ENCODE measurements around the gene CD86.
A peak's percentile ranks its signal among the peaks of the same experiment; 100 is the strongest.

Gene CD86, protein sequence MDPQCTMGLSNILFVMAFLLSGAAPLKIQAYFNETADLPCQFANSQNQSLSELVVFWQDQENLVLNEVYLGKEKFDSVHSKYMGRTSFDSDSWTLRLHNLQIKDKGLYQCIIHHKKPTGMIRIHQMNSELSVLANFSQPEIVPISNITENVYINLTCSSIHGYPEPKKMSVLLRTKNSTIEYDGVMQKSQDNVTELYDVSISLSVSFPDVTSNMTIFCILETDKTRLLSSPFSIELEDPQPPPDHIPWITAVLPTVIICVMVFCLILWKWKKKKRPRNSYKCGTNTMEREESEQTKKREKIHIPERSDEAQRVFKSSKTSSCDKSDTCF

DNA sequence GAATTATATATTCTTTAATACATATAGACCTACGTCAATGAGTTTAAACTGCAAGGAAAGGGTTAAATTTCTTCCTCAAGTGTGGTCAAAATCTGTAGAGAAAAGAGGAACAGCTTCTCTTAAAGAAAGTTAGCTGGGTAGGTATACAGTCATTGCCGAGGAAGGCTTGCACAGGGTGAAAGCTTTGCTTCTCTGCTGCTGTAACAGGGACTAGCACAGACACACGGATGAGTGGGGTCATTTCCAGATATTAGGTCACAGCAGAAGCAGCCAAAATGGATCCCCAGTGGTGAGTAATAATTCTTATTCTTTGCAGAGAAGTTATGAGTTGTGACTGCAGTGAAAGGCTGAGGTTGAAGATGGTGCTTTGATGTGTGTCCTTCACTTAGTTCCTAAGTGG is at the start of gene CD86:
TSS of gene CD86 (plus strand) at position 148 of the 400 bp plus-strand sequence. CDS start at position 276, 128 bp downstream.
- Histone ChIP-seq H3K4me3 (ENCODE audit: low read length) (no peak within 1 kb of the TSS), H3K4me1 (ENCODE audit: control insufficient read depth, insufficient read depth, low read length) (no peaks in the 10 kb centered on the region), H3K27me3 (ENCODE audit: control insufficient read depth, insufficient read depth, low read length) (peaks cover 3% of the 10 kb centered on the region), H3K36me3 (ENCODE audit: control insufficient read depth, insufficient read depth, low read length) (no peaks in the 10 kb centered on the region), H3K9ac (ENCODE audit: low read length) (no peak within 1 kb of the TSS), H3K9me3 (ENCODE audit: control insufficient read depth, low read length) (no peaks in the 10 kb centered on the region)

DNA sequence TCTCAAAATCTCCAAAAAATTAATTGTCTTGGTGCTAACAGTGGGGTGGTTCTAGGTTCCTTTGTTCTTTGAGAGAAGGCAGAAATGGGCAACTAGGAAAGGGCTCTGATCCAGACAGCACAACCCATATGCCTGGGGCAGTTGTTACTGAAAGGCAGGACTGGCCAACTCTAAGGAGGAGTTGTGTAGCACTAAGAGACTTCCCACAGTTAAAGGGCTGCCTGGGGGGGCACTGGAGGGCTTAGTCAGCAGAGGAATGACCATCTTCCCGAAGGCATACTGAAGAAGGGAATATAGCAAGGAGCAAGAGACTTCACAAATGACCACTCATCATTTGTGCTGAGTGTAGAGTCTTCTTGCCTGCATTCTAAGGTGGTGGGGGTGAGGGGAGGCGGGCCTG is 48.9 kb upstream of the CD86 start:
- peaks cover 55% of the 10 kb centered on the region for H3K27me3 ChIP-seq (ENCODE audit: control insufficient read depth, insufficient read depth, low read length)
- no peaks in the 10 kb centered on the region for H3K4me1 ChIP-seq (ENCODE audit: control insufficient read depth, insufficient read depth, low read length)
- H3K36me3 ChIP-seq (ENCODE audit: control insufficient read depth, insufficient read depth, low read length) = no peaks in the 10 kb centered on the region
- H3K4me3 ChIP-seq (ENCODE audit: low read length) = no peak overlapping the region
- H3K9ac ChIP-seq (ENCODE audit: low read length) = no peak overlapping the region
- H3K9me3 ChIP-seq (ENCODE audit: control insufficient read depth, low read length) = no peaks in the 10 kb centered on the region

DNA sequence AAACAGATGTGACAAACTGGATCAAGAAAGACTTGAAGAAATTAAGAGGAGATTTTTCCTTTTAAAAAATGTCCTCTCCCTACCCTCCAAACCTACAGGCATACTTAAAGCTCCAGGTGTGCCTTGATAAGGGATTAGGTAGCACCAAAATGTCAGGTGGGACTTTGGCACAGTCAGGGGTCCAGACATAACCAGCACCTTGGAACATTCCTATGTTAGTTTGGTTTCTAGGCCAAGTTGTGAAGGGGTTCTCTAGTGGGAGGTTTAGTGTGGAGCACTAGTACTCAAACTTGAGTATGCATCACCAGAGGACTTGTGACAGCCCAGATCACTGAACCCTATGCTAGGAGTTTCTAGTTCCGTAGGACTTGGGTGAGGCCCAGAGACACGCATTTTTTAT is 47.0 kb upstream of the CD86 start:
- no peaks in the 10 kb centered on the region for H3K9me3 ChIP-seq (ENCODE audit: control insufficient read depth, low read length)
- peaks cover 68% of the 10 kb centered on the region for H3K27me3 ChIP-seq (ENCODE audit: control insufficient read depth, insufficient read depth, low read length)
- no peaks in the 10 kb centered on the region for H3K4me1 ChIP-seq (ENCODE audit: control insufficient read depth, insufficient read depth, low read length)
- H3K36me3 ChIP-seq (ENCODE audit: control insufficient read depth, insufficient read depth, low read length) = no peaks in the 10 kb centered on the region
- H3K9ac ChIP-seq (ENCODE audit: low read length) = no peak overlapping the region
- no peak overlapping the region for H3K4me3 ChIP-seq (ENCODE audit: low read length)

DNA sequence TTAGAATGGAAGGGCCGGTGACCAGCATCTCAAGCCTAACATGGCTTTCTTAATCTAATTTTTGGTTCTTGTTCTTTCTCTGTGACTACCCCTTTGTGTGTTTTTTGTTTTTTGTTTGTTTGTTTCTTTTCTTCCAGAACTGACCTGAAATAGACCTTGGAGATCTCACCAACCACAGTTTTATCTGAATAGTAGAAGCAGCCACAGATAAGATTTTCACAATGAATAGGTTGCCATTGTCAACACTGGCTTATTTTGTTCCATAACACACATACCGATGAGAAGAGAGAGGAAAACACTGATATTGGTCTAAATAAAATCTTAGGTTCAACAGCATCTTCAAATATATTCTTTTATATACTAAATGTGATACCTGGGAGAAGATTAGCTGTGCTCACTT is 44.7 kb upstream of the CD86 start:
- H3K36me3 ChIP-seq (ENCODE audit: control insufficient read depth, insufficient read depth, low read length) = no peaks in the 10 kb centered on the region
- H3K9ac ChIP-seq (ENCODE audit: low read length) = no peak overlapping the region
- no peaks in the 10 kb centered on the region for H3K4me1 ChIP-seq (ENCODE audit: control insufficient read depth, insufficient read depth, low read length)
- no peaks in the 10 kb centered on the region for H3K9me3 ChIP-seq (ENCODE audit: control insufficient read depth, low read length)
- H3K4me3 ChIP-seq (ENCODE audit: low read length) = no peak overlapping the region
- H3K27me3 ChIP-seq (ENCODE audit: control insufficient read depth, insufficient read depth, low read length) = peaks cover 72% of the 10 kb centered on the region

DNA sequence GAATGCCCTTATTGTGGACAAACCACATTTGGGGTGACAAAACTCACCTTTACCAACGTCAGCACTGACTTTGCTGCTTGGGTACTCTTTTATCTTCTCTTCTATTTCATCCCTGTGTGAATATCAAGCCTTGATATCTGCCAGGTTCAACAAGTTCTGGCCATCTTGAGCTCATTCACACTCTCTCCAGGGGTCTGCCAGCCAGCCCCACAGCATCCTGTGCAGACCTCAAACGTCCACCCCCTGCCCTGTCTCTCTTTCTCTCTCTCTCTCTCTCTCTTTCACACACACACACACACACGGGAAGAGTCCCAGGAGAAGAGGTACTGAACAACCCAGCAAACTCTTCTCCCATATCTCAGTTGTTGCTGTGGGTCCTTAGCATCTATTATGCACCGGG is 43.8 kb upstream of the CD86 start:
- no peaks in the 10 kb centered on the region for H3K36me3 ChIP-seq (ENCODE audit: control insufficient read depth, insufficient read depth, low read length)
- no peaks in the 10 kb centered on the region for H3K4me1 ChIP-seq (ENCODE audit: control insufficient read depth, insufficient read depth, low read length)
- H3K27me3 ChIP-seq (ENCODE audit: control insufficient read depth, insufficient read depth, low read length) = peaks cover 75% of the 10 kb centered on the region
- no peak overlapping the region for H3K4me3 ChIP-seq (ENCODE audit: low read length)
- no peak overlapping the region for H3K9ac ChIP-seq (ENCODE audit: low read length)
- no peaks in the 10 kb centered on the region for H3K9me3 ChIP-seq (ENCODE audit: control insufficient read depth, low read length)

DNA sequence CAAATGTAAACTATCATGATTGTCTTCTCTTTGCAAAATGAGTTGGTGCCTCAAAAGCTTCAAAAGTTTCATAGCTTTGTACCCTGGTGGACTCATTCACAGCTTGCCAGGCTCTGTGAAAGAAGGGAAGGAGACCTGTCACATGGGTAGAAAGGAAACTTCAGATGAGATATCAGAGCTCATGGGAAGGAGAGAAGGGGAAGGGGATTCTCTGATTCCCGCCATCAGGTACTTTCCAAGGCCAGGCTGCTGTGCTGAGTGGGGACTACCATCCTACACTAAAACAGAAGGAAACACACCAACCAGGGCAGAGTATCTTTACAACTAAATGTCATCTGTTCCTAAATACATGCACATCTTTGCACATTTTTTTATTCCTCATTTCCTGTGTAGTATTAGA is 42.3 kb upstream of the CD86 start:
- Histone ChIP-seq H3K4me3 (ENCODE audit: low read length) (no peak overlapping the region), H3K36me3 (ENCODE audit: control insufficient read depth, insufficient read depth, low read length) (no peaks in the 10 kb centered on the region), H3K27me3 (ENCODE audit: control insufficient read depth, insufficient read depth, low read length) (peaks cover 68% of the 10 kb centered on the region), H3K9me3 (ENCODE audit: control insufficient read depth, low read length) (no peaks in the 10 kb centered on the region), H3K9ac (ENCODE audit: low read length) (no peak overlapping the region), H3K4me1 (ENCODE audit: control insufficient read depth, insufficient read depth, low read length) (no peaks in the 10 kb centered on the region)

DNA sequence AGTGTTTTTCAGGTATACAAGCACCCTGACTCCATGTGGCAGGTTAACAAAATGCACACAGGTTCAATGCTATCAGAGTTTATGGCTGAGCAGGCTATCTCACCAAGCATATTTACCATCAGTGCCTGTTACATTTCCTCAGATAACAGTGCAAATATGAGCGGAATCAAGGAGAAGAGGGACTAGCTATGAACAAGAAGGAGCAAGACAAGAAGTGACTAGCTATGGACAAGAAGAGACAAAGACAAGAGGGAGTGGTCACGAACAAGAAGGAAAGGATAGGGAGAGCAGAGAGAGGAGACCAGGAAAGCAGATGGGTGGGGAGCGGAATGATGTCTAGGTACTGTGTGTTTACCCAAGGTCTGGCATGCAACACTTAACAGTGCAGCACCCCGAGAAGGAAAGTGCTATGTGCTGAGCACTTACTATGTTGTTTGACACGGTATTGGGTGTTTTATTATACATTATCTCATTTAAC is 41.7 kb upstream of the CD86 start:
- Histone ChIP-seq H3K27me3 (ENCODE audit: control insufficient read depth, insufficient read depth, low read length) (peaks cover 61% of the 10 kb centered on the region), H3K9ac (ENCODE audit: low read length) (no peak overlapping the region)

DNA sequence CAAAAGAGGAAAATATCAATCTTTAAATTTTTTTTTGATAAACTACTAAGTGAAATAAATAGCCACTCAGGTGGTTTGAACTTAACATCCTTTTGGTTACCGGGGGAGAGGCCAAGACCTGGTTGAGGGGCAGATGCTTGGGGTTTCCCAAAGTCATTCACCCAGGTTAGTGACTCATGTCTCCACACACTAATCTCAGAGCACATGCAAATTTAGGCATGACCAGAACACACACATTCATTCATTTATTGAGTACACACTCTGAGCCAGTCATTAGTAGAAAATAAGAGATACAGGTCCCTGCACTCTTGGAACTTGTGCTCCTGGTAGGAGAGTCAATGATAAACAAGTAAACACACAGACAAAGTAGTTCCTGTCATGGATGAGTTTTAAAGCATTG is 40.4 kb upstream of the CD86 start:
- Histone ChIP-seq H3K27me3 (ENCODE audit: control insufficient read depth, insufficient read depth, low read length) (peaks cover 52% of the 10 kb centered on the region), H3K4me1 (ENCODE audit: control insufficient read depth, insufficient read depth, low read length) (no peaks in the 10 kb centered on the region), H3K4me3 (ENCODE audit: low read length) (no peak overlapping the region), H3K9me3 (ENCODE audit: control insufficient read depth, low read length) (no peaks in the 10 kb centered on the region), H3K36me3 (ENCODE audit: control insufficient read depth, insufficient read depth, low read length) (no peaks in the 10 kb centered on the region), H3K9ac (ENCODE audit: low read length) (no peak overlapping the region)

More for the DNA sequence above, 41.7 kb upstream of the CD86 start:
- H3K4me1 ChIP-seq (ENCODE audit: control insufficient read depth, insufficient read depth, low read length) = no peaks in the 10 kb centered on the region
- H3K9me3 ChIP-seq (ENCODE audit: control insufficient read depth, low read length) = no peaks in the 10 kb centered on the region
- H3K4me3 ChIP-seq (ENCODE audit: low read length) = no peak overlapping the region
- H3K36me3 ChIP-seq (ENCODE audit: control insufficient read depth, insufficient read depth, low read length) = no peaks in the 10 kb centered on the region

DNA sequence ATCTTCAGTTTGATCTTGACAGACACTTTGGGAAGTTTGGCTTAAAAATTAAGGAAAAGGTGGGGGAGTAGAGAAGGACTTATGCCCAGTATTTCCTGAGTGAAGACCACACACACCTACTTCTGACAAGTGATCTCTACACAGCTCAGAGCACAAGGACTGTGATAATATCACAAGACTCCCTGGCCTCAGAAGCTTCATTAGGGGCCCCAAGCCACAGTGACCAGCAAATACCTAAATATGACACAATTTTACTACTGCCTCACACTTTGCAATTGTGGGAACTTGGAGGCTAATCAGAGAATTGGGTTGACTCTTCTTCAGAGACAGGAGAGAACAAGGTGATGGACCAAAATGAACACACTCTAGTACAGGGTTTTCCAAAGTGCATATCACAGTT is 35.7 kb upstream of the CD86 start:
- Histone ChIP-seq H3K4me1 (ENCODE audit: control insufficient read depth, insufficient read depth, low read length) (peaks cover 1% of the 10 kb centered on the region), H3K36me3 (ENCODE audit: control insufficient read depth, insufficient read depth, low read length) (no peaks in the 10 kb centered on the region), H3K9ac (ENCODE audit: low read length) (no peak overlapping the region), H3K27me3 (ENCODE audit: control insufficient read depth, insufficient read depth, low read length) (peaks cover 48% of the 10 kb centered on the region), H3K9me3 (ENCODE audit: control insufficient read depth, low read length) (no peaks in the 10 kb centered on the region), H3K4me3 (ENCODE audit: low read length) (no peak overlapping the region)

DNA sequence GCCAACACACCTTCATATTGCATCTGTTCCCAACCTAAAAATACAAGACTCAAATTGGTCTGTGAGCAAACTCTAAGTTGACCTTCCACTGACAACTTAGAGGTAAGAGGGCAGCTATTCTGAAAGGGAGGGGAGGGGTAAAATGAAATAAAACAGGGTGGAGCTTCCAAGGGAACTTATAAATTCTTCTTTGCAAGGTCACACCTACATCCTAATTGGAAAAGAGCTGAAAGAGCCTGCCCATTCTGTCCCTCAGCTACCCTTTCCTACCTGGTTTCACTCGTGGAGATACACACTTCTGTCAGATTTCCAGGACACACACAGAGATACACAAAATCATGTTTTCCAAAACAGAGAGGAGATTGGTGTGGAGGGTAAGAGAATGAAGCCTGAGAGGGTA is 34.1 kb upstream of the CD86 start:
- Histone ChIP-seq H3K9ac (ENCODE audit: low read length) (no peak overlapping the region), H3K36me3 (ENCODE audit: control insufficient read depth, insufficient read depth, low read length) (no peaks in the 10 kb centered on the region), H3K27me3 (ENCODE audit: control insufficient read depth, insufficient read depth, low read length) (peaks cover 36% of the 10 kb centered on the region), H3K4me3 (ENCODE audit: low read length) (no peak overlapping the region), H3K9me3 (ENCODE audit: control insufficient read depth, low read length) (no peaks in the 10 kb centered on the region), H3K4me1 (ENCODE audit: control insufficient read depth, insufficient read depth, low read length) (peaks cover 11% of the 10 kb centered on the region)

DNA sequence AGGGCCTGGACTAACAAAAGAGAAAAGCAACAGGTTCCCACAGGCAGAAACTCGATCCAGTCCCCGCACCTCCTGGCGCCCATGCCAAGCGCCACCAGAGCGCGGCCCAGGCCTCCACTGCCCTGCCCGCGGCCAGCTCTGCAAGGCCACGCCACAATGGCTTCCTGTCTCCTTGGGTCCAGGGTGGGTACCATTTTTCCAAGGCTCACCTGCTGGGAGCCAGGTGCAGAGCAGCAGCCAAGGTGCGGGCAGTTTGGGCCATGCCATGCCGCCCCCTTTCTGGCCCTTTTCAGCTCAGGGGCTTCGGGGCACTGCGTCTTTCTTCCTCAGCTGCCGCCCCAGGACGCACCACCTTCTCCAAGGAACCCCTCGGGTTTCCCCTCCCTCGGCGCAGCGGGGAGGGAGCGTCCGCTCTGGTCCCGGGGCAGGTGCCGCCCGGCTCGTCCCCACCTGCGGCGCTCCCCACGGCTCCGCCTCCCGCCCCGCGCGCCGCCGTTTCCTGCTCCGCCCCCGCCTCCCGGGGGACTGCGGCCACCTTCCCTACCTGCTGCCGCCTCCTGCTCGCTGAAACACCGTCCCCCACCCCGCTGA is 33.3 kb upstream of the CD86 start, which contains the start of gene ILDR1:
TSS of gene ILDR1 (minus strand) at position 437 of the 591 bp plus-strand sequence. CDS start at position 267, 170 bp downstream.
- peak within 1 kb of the TSS; percentile 40 for H3K9ac ChIP-seq (ENCODE audit: low read length)

DNA sequence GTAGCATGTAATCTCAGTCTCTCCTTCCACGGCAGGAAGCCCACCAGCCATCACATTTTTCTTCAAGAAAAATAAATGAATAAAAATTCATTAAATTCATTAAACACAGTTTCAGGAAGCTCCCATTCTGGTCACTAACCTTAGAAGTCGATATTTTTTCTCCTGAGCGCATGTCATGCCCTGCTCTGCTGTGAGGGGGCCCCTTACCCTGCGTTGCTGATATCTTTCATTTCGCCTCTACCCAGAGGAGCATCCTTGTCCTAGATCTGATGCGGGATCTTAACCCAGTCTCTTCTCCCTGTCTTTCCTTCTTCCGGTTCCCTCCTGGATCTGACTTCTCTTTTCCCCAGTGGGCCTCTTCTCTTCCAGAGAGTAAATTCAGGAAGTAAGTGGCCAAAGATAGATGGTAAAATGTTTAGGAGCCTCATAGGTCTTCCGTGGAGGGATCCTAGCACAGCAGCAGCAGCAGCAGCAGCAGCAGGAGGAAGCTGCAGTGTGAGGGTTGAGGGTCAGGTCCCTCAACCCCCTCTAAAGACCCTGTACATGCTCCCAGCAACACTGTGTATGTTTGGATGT is 31.7 kb upstream of the CD86 start:
- H3K9me3 ChIP-seq (ENCODE audit: control insufficient read depth, low read length) = no peaks in the 10 kb centered on the region
- no peak overlapping the region for H3K4me3 ChIP-seq (ENCODE audit: low read length)
- peaks cover 33% of the 10 kb centered on the region for H3K27me3 ChIP-seq (ENCODE audit: control insufficient read depth, insufficient read depth, low read length)
- no peak overlapping the region for H3K9ac ChIP-seq (ENCODE audit: low read length)
- H3K4me1 ChIP-seq (ENCODE audit: control insufficient read depth, insufficient read depth, low read length) = peaks cover 11% of the 10 kb centered on the region
- no peaks in the 10 kb centered on the region for H3K36me3 ChIP-seq (ENCODE audit: control insufficient read depth, insufficient read depth, low read length)

More for the DNA sequence above, 33.3 kb upstream of the CD86 start, which contains the start of gene ILDR1:
- H3K27me3 ChIP-seq (ENCODE audit: control insufficient read depth, insufficient read depth, low read length) = peaks cover 33% of the 10 kb centered on the region
- H3K36me3 ChIP-seq (ENCODE audit: control insufficient read depth, insufficient read depth, low read length) = no peaks in the 10 kb centered on the region
- H3K4me1 ChIP-seq (ENCODE audit: control insufficient read depth, insufficient read depth, low read length) = peaks cover 11% of the 10 kb centered on the region
- H3K4me3 ChIP-seq (ENCODE audit: low read length) = no peak within 1 kb of the TSS
- no peaks in the 10 kb centered on the region for H3K9me3 ChIP-seq (ENCODE audit: control insufficient read depth, low read length)

All from mucosa of stomach (tissue), 1 donor.